ENCODE data around the gene LRFN2. TPM values are rescaled to one million over a fixed set of nuclear protein-coding genes. Genes with fewer than 3 reads are reported as not detected.

The LRFN2 gene
- total and polyA plus RNA-seq, 2 of the 8 experiments (the other 6 are each of a cell fraction or from before 2014, with no cell fraction given) = 2.3 TPM

- no peak for TF ChIP-seq E2F6 (IDR thresholded peaks at IDR 0.05)
- no peak for TF ChIP-seq EGR1 (IDR thresholded peaks at IDR 0.05; ENCODE audit: borderline replicate concordance, low read depth, low read length)
- TF ChIP-seq MAX (IDR thresholded peaks at IDR 0.05) = no peak
Observed at GRCh38 chr6:40456390-40457013, 130.7 kb downstream of the LRFN2 start (continued).

All from H1 (cell line).